ENCODE measurements around the gene WDFY3. TPM values are rescaled to one million over a fixed set of nuclear protein-coding genes. Genes with fewer than 3 reads are reported as not detected.
A peak's percentile ranks its signal among the peaks of the same experiment; 100 is the strongest.

The WDFY3 gene
- total and polyA plus RNA-seq, 9 of the 15 experiments (the other 6 are each of a cell fraction or from before 2014, with no cell fraction given) = 0.58 to 13.5 (median 9.4) TPM

DNA sequence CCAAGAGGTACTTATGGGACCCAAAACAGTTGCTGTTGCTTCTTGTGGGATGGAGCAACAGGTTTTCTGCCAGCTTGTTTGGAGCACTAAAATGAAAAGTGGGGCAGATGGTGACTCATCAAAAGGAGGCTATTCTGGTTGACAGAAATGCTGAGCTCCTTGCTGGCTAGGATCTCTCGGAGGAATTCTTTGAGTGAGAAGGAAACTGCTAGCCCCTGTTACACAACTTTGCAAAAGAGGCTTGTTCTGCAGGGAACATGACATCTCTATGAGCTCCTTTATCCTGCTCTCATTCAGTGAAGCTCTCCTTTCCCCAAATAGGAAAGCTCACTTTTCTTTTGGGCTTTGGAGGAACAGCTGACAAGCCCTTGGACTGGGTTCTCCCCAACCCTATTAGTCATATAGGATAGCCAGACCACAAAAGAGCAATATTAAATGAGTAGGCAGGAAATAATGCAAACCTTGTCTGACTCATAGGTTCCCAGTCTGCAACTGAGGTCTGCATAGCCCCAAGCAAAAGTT lies 275.3 kb downstream of the WDFY3 start:
- Histone ChIP-seq H3K79me2 (ENCODE audit: control insufficient read depth, insufficient read depth, low read length) (no peaks in the 10 kb centered on the region), H3K36me3 (ENCODE audit: control insufficient read depth, insufficient read depth, low read length) (no peaks in the 10 kb centered on the region), H4K20me1 (replicated peaks; ENCODE audit: control insufficient read depth, insufficient read depth, low read length) (no peaks in the 10 kb centered on the region), H3K9ac (ENCODE audit: insufficient read depth in 1 of 2, low read depth in 2 of 2, low read length in 2 of 2) (no peak overlapping the region), H3K4me1 (replicated peaks in 1 of 2; ENCODE audit: control insufficient read depth in 2 of 2, insufficient read depth in 2 of 2, low read length in 2 of 2) (no peaks in the 10 kb centered on the region; a peak in 2 of 5 replicates), H3K4me2 (ENCODE audit: insufficient read depth, low read length) (no peak overlapping the region), H3K9me3 (replicated peaks; ENCODE audit: control insufficient read depth, insufficient read depth, low read depth, low read length) (no peaks in the 10 kb centered on the region), H3K4me3 (no peak overlapping the region), H3K27ac (ENCODE audit: extremely low read depth, low read depth, low read length) (no peak overlapping the region), H3K9me1 (ENCODE audit: control insufficient read depth, insufficient read depth, low read length) (no peaks in the 10 kb centered on the region), H3K27me3 (ENCODE audit: control insufficient read depth in 2 of 2, insufficient read depth in 2 of 2, low read length in 2 of 2) (no peaks in the 10 kb centered on the region), H2AFZ (ENCODE audit: low read depth, low read length) (no peak overlapping the region; the same call in 1 of the 2 replicates)
- in situ Hi-C loops (cut with MboI) (no loop called here), intact Hi-C loops (cut with micrococcal nuclease) (no loop called here)
- peak in 3 of 4 experiments; percentile 11 to 14 (median 13) for DNase-seq (ENCODE audit: extremely low read depth in 1 of 4, low spot score in 3 of 4)
- WGBS (ENCODE audit: insufficient coverage, low coverage, missing lambda C conversion rate) = 55% methylated on average over 1 of the region's 1 CpG
- no peak for ATAC-seq
- ChIA-PET CTCF (ENCODE audit: low intra/inter-chr PET ratio) (no interaction called here), POLR2A (interaction anchor here (0.6 kb wide), 1 partner anchor 326 kb away, joined by 4 read pairs; no protein-coding TSS in a partner anchor)
- BruUV-seq (replicated peaks) = no TSS peak
- no peak for FAIRE-seq
- TF ChIP-seq SMARCA4 (IDR thresholded peaks at IDR 0.05) (peak; percentile 41; the same call in 1 of the 2 replicates), SMAD4 (CRISPR knock-in tag; conservative IDR thresholded peaks at IDR 0.05) (no peak), PRDM10 (IDR thresholded peaks at IDR 0.05; ENCODE audit: partially characterized antibody) (no peak), MAFG (tag; conservative IDR thresholded peaks at IDR 0.05) (0 out of 2 replicates have a peak, but pooled peaks have one; percentile 34), ETV6 (IDR thresholded peaks at IDR 0.05; ENCODE audit: borderline replicate concordance in 1 of 2, low read depth in 2 of 2, low read length in 1 of 2) (no peak), ETV6 (CRISPR knock-in tag; IDR thresholded peaks at IDR 0.05; ENCODE audit: borderline replicate concordance) (no peak), RBM34 (IDR thresholded peaks at IDR 0.05; ENCODE audit: borderline replicate concordance, insufficient read depth, low read length) (no peak), FOSL1 (tag; conservative IDR thresholded peaks at IDR 0.05) (peak; percentile 95), PKNOX1 (IDR thresholded peaks at IDR 0.05) (no peak), GABPB1 (CRISPR knock-in tag; IDR thresholded peaks at IDR 0.05) (no peak), ARID1B (IDR thresholded peaks at IDR 0.05) (peak; percentile 31; the same call in 1 of the 2 replicates), NFE2 (IDR thresholded peaks at IDR 0.05; ENCODE audit: low read depth) (0 out of 2 replicates have a peak, but pooled peaks have one; percentile 27), ZNF133 (CRISPR knock-in tag; IDR thresholded peaks at IDR 0.05) (no peak)
- TF ChIP-seq, protein P1, sequence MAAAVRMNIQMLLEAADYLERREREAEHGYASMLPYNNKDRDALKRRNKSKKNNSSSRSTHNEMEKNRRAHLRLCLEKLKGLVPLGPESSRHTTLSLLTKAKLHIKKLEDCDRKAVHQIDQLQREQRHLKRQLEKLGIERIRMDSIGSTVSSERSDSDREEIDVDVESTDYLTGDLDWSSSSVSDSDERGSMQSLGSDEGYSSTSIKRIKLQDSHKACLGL (CRISPR knock-in tag; IDR thresholded peaks at IDR 0.05; ENCODE audit: borderline replicate concordance, poor library complexity, severe bottlenecking) = no peak
- TF ChIP-seq, protein P2, sequence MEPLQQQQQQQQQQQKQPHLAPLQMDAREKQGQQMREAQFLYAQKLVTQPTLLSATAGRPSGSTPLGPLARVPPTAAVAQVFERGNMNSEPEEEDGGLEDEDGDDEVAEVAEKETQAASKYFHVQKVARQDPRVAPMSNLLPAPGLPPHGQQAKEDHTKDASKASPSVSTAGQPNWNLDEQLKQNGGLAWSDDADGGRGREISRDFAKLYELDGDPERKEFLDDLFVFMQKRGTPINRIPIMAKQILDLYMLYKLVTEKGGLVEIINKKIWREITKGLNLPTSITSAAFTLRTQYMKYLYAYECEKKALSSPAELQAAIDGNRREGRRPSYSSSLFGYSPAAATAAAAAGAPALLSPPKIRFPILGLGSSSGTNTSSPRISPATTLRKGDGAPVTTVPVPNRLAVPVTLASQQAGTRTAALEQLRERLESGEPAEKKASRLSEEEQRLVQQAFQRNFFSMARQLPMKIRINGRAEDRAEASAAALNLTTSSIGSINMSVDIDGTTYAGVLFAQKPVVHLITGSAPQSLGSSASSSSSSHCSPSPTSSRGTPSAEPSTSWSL (CRISPR knock-in tag; IDR thresholded peaks at IDR 0.05; ENCODE audit: borderline replicate concordance) = no peak
